ENCODE measurements around the gene GOLGA6L26. TPM values are rescaled to one million over a fixed set of nuclear protein-coding genes. Genes with fewer than 3 reads are reported as not detected.
"Not testable (repeated sequence)": the region's sequence is repeated elsewhere in the genome, so short reads cannot be mapped to it uniquely, and the experiment has no call there.

GOLGA6L26 gene
- total RNA-seq (2016; rRNA removed; fragmentation: Illumina TruSeq; extraction: Trizol) (not detected in 2 replicates), polyA plus RNA-seq (2011; rRNA removed) (not detected in 2 replicates), polyA minus RNA-seq (2011; rRNA and poly(A)+ RNA removed; ENCODE audit: low replicate concordance) (not detected in 2 replicates), Bru-seq, nascent RNA (not detected), BruChase-seq, experiment 1, labeled RNA remaining after a 6-hour chase (not detected), BruChase-seq, experiment 2, labeled RNA remaining after a 2-hour chase (not detected)
- not detected in 2 replicates for total RNA-seq (2016; cell fraction: cytosol; rRNA removed; fragmentation: Illumina TruSeq; extraction: Trizol; ENCODE audit: low read depth)
- not detected in 2 replicates for total RNA-seq (2016; cell fraction: insoluble cytoplasmic fraction; rRNA removed; fragmentation: Illumina TruSeq; extraction: Trizol)
- total RNA-seq (2016; cell fraction: membrane; rRNA removed; fragmentation: Illumina TruSeq; extraction: Trizol): not detected in 2 replicates
- total RNA-seq (2016; cell fraction: nucleus; rRNA removed; fragmentation: Illumina TruSeq; extraction: Trizol): not detected in 2 replicates
- polyA plus RNA-seq (2011; cell fraction: cytosol; rRNA removed): not detected in 2 replicates
- polyA plus RNA-seq (2011; cell fraction: nucleus; rRNA removed): not detected in 2 replicates
- not detected in 2 replicates for polyA plus RNA-seq (2012)
- polyA plus RNA-seq (2016; cell fraction: cytosol; fragmentation: Illumina TruSeq; extraction: Trizol; ENCODE audit: low read depth): not detected in 2 replicates
- not detected in 2 replicates for polyA plus RNA-seq (2016; cell fraction: insoluble cytoplasmic fraction; fragmentation: Illumina TruSeq; extraction: Trizol; ENCODE audit: low read depth)
- polyA plus RNA-seq (2016; cell fraction: membrane; fragmentation: Illumina TruSeq; extraction: Trizol; ENCODE audit: low read depth): not detected in 2 replicates
- polyA plus RNA-seq (2016; cell fraction: nucleus; fragmentation: Illumina TruSeq; extraction: Trizol; ENCODE audit: insufficient read depth, low read depth): not detected in 2 replicates
- not detected in 2 replicates for polyA minus RNA-seq (2011; cell fraction: cytosol; rRNA and poly(A)+ RNA removed)
- not detected in 2 replicates for polyA minus RNA-seq (2011; cell fraction: nucleus; rRNA and poly(A)+ RNA removed)
- long read RNA-seq, experiment 1: 0 reads
- long read RNA-seq, experiment 2: 0 reads

GRCh38 chr15:23334096-23334495 is at the start of gene GOLGA6L26:
Gene GOLGA6L26 (minus strand): TSS chr15:23334196. CDS start chr15:23334135, 61 bp downstream.
- in situ Hi-C loops (cut with HindIII; ENCODE audit: extremely low pct_ligation_motif_present, low pct_unique_long_range_greater_than_20kb); H3K79me2 ChIP-seq (ENCODE audit: insufficient read depth, low read length); CTCF ChIA-PET (ENCODE audit: low intra/inter-chr PET ratio, low total read pairs); H3K27me3 ChIP-seq (ENCODE audit: control insufficient read depth in 1 of 2, insufficient read depth in 2 of 2, low read length in 2 of 2); H4K20me1 ChIP-seq (ENCODE audit: insufficient read depth, low read length); intact Hi-C loops (cut with micrococcal nuclease; ENCODE audit: unreplicated experiment); H3K4me2 ChIP-seq (ENCODE audit: low read depth, low read length); H3K9me3 ChIP-seq (ENCODE audit: low read length); POLR2A ChIA-PET; H3K36me3 ChIP-seq (replicated peaks in 1 of 2; ENCODE audit: control insufficient read depth in 1 of 2, insufficient read depth in 2 of 2, low read length in 2 of 2); H3K27ac ChIP-seq (ENCODE audit: extremely low read length, insufficient read depth, low read length); ATAC-seq; DNase-seq (ENCODE audit: low spot score); H3K4me1 ChIP-seq (ENCODE audit: insufficient read depth, low read length); H3K9ac ChIP-seq (ENCODE audit: insufficient read depth, low read depth, low read length); BruUV-seq (replicated peaks); FAIRE-seq; H2AFZ ChIP-seq (ENCODE audit: low read length); H3K4me3 ChIP-seq (replicated peaks in 1 of 3; ENCODE audit: insufficient read depth in 1 of 3, low read depth in 2 of 3, low read length in 3 of 3): not testable (repeated sequence)
- no CpG with 5 or more reads among the region's 7 CpGs for WGBS (ENCODE audit: low lambda C conversion rate)

GRCh38 chr15:23381192-23381591 is 47.2 kb upstream of the GOLGA6L26 start:
- H3K27me3 ChIP-seq (ENCODE audit: control insufficient read depth in 1 of 2, insufficient read depth in 2 of 2, low read length in 2 of 2); BruUV-seq (replicated peaks); intact Hi-C loops (cut with micrococcal nuclease; ENCODE audit: unreplicated experiment); ATAC-seq; H3K9ac ChIP-seq (ENCODE audit: insufficient read depth, low read depth, low read length); H3K9me3 ChIP-seq (ENCODE audit: low read length); POLR2A ChIA-PET; in situ Hi-C loops (cut with HindIII; ENCODE audit: extremely low pct_ligation_motif_present, low pct_unique_long_range_greater_than_20kb); H3K4me1 ChIP-seq (ENCODE audit: insufficient read depth, low read length); FAIRE-seq; H3K27ac ChIP-seq (ENCODE audit: extremely low read length, insufficient read depth, low read length); H2AFZ ChIP-seq (ENCODE audit: low read length); H3K4me2 ChIP-seq (ENCODE audit: low read depth, low read length); CTCF ChIA-PET (ENCODE audit: low intra/inter-chr PET ratio, low total read pairs); H3K4me3 ChIP-seq (replicated peaks in 1 of 3; ENCODE audit: insufficient read depth in 1 of 3, low read depth in 2 of 3, low read length in 3 of 3); H3K79me2 ChIP-seq (ENCODE audit: insufficient read depth, low read length); DNase-seq (ENCODE audit: low spot score); H3K36me3 ChIP-seq (replicated peaks in 1 of 2; ENCODE audit: control insufficient read depth in 1 of 2, insufficient read depth in 2 of 2, low read length in 2 of 2); H4K20me1 ChIP-seq (ENCODE audit: insufficient read depth, low read length): not testable (repeated sequence)
- 0% methylated on average over 1 of the region's 7 CpGs for WGBS (ENCODE audit: low lambda C conversion rate)

- in situ Hi-C loops (cut with HindIII; ENCODE audit: extremely low pct_ligation_motif_present, low pct_unique_long_range_greater_than_20kb); intact Hi-C loops (cut with micrococcal nuclease; ENCODE audit: unreplicated experiment); H3K27me3 ChIP-seq (ENCODE audit: control insufficient read depth in 1 of 2, insufficient read depth in 2 of 2, low read length in 2 of 2); H3K4me1 ChIP-seq (ENCODE audit: insufficient read depth, low read length); H4K20me1 ChIP-seq (ENCODE audit: insufficient read depth, low read length); H3K27ac ChIP-seq (ENCODE audit: extremely low read length, insufficient read depth, low read length); H3K79me2 ChIP-seq (ENCODE audit: insufficient read depth, low read length); POLR2A ChIA-PET; H3K36me3 ChIP-seq (replicated peaks in 1 of 2; ENCODE audit: control insufficient read depth in 1 of 2, insufficient read depth in 2 of 2, low read length in 2 of 2); H3K4me3 ChIP-seq (replicated peaks in 1 of 3; ENCODE audit: insufficient read depth in 1 of 3, low read depth in 2 of 3, low read length in 3 of 3); CTCF ChIA-PET (ENCODE audit: low intra/inter-chr PET ratio, low total read pairs); FAIRE-seq; H3K9ac ChIP-seq (ENCODE audit: insufficient read depth, low read depth, low read length); DNase-seq (ENCODE audit: low spot score); BruUV-seq (replicated peaks); H3K4me2 ChIP-seq (ENCODE audit: low read depth, low read length); H2AFZ ChIP-seq (ENCODE audit: low read length); ATAC-seq; H3K9me3 ChIP-seq (ENCODE audit: low read length): not testable (repeated sequence)
- 14% methylated on average over 2 of the region's 4 CpGs for WGBS (ENCODE audit: low lambda C conversion rate)
Observed at GRCh38 chr15:23380700-23381099, 46.7 kb upstream of the GOLGA6L26 start.

GRCh38 chr15:23378946-23379345 is 45.0 kb upstream of the GOLGA6L26 start:
- H3K27me3 ChIP-seq (ENCODE audit: control insufficient read depth in 1 of 2, insufficient read depth in 2 of 2, low read length in 2 of 2); H3K4me1 ChIP-seq (ENCODE audit: insufficient read depth, low read length); H3K4me2 ChIP-seq (ENCODE audit: low read depth, low read length); H3K36me3 ChIP-seq (replicated peaks in 1 of 2; ENCODE audit: control insufficient read depth in 1 of 2, insufficient read depth in 2 of 2, low read length in 2 of 2); H3K27ac ChIP-seq (ENCODE audit: extremely low read length, insufficient read depth, low read length); H2AFZ ChIP-seq (ENCODE audit: low read length); DNase-seq (ENCODE audit: low spot score); POLR2A ChIA-PET; H3K9me3 ChIP-seq (ENCODE audit: low read length); H3K4me3 ChIP-seq (replicated peaks in 1 of 3; ENCODE audit: insufficient read depth in 1 of 3, low read depth in 2 of 3, low read length in 3 of 3); H4K20me1 ChIP-seq (ENCODE audit: insufficient read depth, low read length); in situ Hi-C loops (cut with HindIII; ENCODE audit: extremely low pct_ligation_motif_present, low pct_unique_long_range_greater_than_20kb); H3K9ac ChIP-seq (ENCODE audit: insufficient read depth, low read depth, low read length); CTCF ChIA-PET (ENCODE audit: low intra/inter-chr PET ratio, low total read pairs); FAIRE-seq; H3K79me2 ChIP-seq (ENCODE audit: insufficient read depth, low read length); BruUV-seq (replicated peaks); intact Hi-C loops (cut with micrococcal nuclease; ENCODE audit: unreplicated experiment); ATAC-seq: not testable (repeated sequence)
- 62% methylated on average over 12 of the region's 13 CpGs for WGBS (ENCODE audit: low lambda C conversion rate)
